ENCODE measurements around the gene FSTL4.

Gene FSTL4

GRCh38 chr5:133336121-133336968 is 276.0 kb downstream of the FSTL4 start:
- no peak for DNase-seq

GRCh38 chr5:133334796-133335639 is 277.3 kb downstream of the FSTL4 start:
- DNase-seq = no peak

DNA sequence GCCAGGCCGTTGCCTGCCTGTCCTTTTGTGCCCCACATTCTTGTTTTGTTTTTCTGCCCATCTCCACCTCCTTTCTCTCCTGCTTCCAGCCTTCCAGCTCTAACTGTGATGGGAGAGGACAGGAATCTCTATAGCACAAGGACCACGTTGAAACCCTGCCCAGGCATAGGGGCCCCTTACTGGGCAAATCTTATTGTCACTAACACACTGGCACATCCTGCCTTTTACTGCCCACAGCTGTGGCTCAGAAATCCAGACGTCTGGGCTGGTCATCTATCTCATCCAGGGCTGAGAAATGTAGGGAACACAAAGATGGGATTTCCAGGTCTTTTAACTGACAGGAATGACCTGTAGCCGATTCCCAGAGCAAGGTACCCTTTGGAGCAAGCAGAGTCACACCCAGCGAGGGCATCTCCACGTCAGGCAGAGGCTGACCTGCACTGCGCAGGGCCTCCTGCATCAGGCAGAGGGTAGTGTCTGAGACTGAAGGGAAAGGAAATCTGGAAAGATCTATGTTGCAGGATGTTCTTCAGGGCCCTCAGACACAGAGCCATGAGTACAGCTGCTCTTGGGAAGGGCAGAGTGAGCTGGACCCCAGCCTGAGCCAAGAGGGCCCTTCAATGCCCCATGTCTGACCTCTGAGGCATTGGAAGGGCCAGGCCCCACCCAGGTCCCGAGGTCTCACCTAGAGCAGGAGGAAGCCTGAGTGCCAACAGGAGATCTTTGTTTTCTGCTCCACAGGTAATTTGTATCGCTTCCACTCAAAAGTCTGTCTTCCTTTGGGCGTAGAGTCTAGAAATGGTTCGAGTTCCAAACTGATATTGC is 278.8 kb downstream of the FSTL4 start:
- no peak for DNase-seq

DNA sequence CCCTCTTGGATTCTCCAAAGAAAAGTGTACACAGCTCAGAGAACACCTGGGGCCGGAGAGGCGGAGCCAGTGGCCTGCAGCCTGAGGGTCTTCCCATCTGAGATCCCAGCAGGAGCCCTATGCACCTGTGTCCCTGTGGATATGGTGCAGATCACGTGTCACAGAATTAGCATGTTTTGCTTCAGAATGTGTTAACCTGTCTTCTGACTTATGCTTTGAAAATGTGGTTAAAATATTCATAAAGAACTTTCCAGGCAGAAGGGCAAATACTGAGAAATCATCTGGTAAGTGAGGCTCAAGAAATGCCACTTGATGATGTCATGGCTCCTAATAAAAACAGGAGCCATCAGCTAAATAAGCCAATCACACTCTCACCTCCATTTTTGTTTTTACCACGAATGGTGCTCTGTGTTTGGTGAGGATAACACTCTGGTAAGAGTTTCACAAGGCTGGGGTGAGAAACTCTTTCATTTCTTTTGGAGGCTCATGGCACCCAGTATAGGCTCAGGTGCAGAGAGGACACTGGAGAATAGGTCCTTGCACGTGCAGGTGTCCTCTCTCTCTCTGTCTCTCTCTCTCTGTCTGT is 279.8 kb downstream of the FSTL4 start:
- no peak for DNase-seq

- no peak for DNase-seq
These were observed 280.4 kb downstream of the FSTL4 start for GRCh38 chr5:133331941-133332340.

- DNase-seq = no peak
These were observed 281.4 kb downstream of the FSTL4 start for GRCh38 chr5:133330956-133331355.

- DNase-seq = no peak
These were observed 283.5 kb downstream of the FSTL4 start for GRCh38 chr5:133328800-133329199.

- DNase-seq = no peak
These were observed 284.4 kb downstream of the FSTL4 start for GRCh38 chr5:133327946-133328401.

GRCh38 chr5:133326361-133326760 is 286.0 kb downstream of the FSTL4 start:
- no peak for DNase-seq

DNA sequence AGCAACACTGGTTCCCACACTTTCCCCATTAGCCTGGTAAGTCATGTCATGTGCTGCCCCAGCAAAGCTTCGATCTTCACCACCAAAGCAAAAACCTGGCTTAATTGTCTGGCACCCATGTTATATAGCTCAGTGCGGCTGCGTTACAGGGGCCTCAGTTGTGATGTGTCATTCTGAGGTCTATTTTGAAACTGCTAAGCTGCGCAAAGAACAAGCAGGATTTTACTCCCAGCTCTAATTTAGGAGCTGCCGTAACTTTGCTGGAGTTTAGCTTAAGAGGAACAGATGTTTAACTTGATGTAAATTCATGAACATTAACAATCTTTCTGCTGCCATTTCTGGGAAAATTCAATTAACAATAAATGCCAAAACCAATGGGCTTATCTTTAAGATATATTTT is 286.5 kb downstream of the FSTL4 start:
- no peak for DNase-seq

GRCh38 chr5:133324926-133325325 is 287.4 kb downstream of the FSTL4 start:
- no peak for DNase-seq

- no peak for DNase-seq
These were observed 288.6 kb downstream of the FSTL4 start for GRCh38 chr5:133323494-133324457.

- no peak for DNase-seq
These were observed 289.6 kb downstream of the FSTL4 start for GRCh38 chr5:133322743-133323142.

GRCh38 chr5:133321833-133322420 is 290.4 kb downstream of the FSTL4 start:
- DNase-seq = no peak

DNA sequence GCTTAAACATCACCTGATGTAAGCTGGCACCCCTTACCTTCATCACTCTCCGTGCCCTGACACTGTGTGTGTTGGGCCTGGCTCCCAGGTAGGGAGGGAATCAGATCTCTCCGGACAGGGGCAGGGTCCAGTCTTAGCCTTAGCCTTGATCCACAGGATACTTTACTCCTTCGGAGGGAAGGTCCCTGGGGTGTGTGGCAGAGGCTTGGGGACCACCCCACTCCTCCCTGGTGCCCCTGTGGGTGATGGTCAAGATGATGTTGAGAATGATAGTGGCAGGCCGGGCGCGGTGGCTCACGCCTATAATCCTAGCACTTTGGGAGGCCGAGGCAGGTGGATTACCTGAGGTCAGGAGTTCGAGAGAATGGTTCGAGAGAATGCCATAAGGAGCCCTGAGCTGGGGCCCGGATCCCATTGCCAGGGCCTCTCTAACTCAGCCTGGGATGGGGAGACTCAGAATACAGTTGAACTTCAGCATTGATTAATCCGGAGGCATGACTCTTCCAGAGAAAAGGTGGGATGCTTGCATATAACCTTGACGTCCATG is 291.0 kb downstream of the FSTL4 start:
- no peak for DNase-seq

DNA sequence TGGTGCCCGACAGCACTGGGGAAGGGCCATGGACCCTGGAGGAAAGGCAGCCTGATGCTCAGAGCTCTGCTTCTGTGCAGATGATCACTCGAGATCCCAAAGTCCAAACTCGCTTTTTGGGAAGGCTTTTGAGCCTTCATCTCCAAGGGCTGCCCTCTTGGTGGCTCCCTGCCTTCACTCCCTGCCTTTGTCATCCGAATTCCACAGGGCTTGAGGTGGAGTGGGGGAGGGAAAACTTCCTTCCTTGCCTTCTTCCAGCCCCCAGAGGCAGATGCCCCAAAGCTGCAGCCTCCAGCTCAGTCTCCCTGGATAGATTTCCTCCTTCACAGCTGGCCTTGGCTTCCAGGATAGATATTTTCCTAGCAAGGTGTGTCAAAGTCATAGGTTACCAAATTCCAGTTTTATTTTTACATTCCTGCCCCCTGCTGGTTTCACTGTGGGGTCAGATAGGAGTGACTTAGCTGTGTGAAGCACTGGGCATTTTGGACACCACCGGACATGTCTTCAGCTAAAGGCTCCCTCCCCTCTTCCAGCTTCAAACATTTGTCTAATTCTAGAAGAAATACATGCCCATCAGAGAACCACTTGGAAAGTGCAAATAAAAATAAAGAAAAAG is 292.3 kb downstream of the FSTL4 start:
- no peak for DNase-seq

DNA sequence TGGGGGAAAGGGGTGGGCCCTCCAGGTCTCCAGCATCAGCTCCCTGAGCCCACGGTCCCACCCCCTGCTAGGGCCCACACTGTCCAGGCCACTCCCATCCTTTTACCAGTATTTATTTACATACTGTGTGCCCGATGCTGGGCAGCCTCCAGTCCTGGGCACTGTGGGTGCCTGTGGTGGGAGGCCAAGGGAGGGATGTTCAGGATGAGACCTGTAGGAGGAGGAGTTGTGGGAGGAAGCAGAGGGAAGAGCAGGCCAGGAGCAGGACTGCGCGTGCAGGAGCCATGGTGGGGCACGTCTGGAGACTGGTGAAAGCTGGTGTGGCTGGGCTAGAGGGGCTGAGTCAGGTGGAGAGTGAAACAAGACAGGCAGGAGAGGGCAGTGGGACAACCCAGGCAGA is 293.1 kb downstream of the FSTL4 start:
- DNase-seq = no peak

- DNase-seq = no peak
These were observed 294.8 kb downstream of the FSTL4 start for GRCh38 chr5:133317558-133317957.

DNA sequence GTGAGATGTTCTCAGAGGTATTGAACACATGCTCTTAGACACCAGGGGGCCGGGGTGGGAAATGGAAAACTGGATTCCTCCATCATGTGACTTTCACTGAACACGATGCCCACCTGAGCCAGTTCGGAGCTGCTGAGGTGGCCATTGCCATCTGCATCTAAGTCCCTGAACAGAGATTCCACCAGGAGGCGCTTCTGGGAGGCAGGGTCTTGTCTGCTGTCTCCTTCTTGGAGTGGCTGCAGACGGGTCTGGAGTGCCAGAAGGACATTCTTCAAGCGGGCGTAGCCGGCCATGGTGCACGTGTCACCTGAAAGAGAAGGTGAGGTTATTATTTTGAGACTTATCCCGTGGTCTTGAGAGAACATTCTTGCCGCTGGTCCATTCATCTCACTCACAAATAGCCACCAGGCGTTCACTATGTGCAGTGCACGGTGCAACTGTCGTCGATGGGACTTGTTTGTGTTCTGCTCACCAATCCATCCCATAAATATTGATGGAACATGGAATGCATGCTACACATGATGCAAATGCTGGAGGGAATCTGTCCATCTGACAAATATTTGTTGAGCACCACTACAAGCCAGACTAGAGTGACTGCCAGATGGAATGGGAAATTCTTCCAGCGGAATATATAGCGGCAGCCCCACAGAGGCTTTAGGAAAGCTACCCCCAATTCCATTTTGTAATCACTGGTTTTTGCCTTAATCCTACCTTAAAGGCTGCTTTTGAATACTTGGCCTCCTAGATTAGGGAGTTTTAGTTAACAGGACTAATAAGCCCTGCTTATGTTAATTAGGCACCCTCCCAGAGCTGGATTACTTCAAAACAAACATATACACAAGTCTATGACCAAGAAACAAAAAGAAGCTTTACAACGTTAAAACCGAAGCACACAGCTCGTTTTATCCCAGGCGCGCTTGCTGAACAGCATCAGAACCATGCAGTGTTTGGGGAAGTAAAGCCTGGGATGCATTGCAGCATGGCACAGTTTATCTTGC is 295.7 kb downstream of the FSTL4 start:
- no peak for DNase-seq

Measured in NCI-H774 (cell line).